WTC11 (cell line): ENCODE results near the gene FAM110A. TPM values are rescaled to one million over a fixed set of nuclear protein-coding genes. Genes with fewer than 3 reads are reported as not detected.

Experiments
- ATAC-seq: fragments of 200-7000 bp; cut with Tn5 transposase; 2 replicates; pipeline ENCODE4 v1.10.0; 2021; ENCODE audit warnings: mild to moderate bottlenecking, moderate library complexity
- CTCF ChIA-PET: fragments of 300-600 bp; sonication (Branson Sonifier 250); formaldehyde crosslinking; loops from one replicate; lab custom pipeline; 2021; ENCODE audit warnings: antibody characterized with exemption; lab: Charles Lee
- POLR2A ChIA-PET: fragments of 350-600 bp; sonication (Branson Sonifier 250); formaldehyde crosslinking; loops from one replicate; lab custom pipeline; 2021; ENCODE audit warnings: antibody characterized with exemption; lab: Charles Lee
- DNase-seq: peaks from one replicate; pipeline ENCODE4 v3.0.0; 2021; ENCODE audit warnings: low spot score
- H3K27ac Mint-ChIP-seq: 2 replicates; pipeline ENCODE4 v1.8.0; 2021; ENCODE audit warnings: mixed read lengths
- H3K27me3 Mint-ChIP-seq: 2 replicates; pipeline ENCODE4 v1.8.0; 2021; ENCODE audit warnings: low read depth, mild to moderate bottlenecking, moderate library complexity, mixed read lengths
- H3K36me3 Mint-ChIP-seq: 2 replicates; pipeline ENCODE4 v1.8.0; 2021; ENCODE audit warnings: mixed read lengths
- H3K4me1 Mint-ChIP-seq: 2 replicates; pipeline ENCODE4 v1.8.0; 2022; ENCODE audit warnings: mixed read lengths
- H3K4me3 Mint-ChIP-seq: 2 replicates; pipeline ENCODE4 v1.8.0; 2021; ENCODE audit warnings: mild to moderate bottlenecking, moderate library complexity, mixed read lengths
- H3K9me3 Mint-ChIP-seq: 2 replicates; pipeline ENCODE4 v1.8.0; 2021; ENCODE audit warnings: mixed read lengths
- CREB1 ChIP-seq: sonication (generic); formaldehyde crosslinking; IDR thresholded peaks from 2 replicates; pipeline ENCODE4 v1.8.0; 2023; ENCODE audit warnings: mild to moderate bottlenecking, missing genetic modification reagents
- FOXP1 ChIP-seq: sonication (generic); formaldehyde crosslinking; IDR thresholded peaks from 2 replicates; pipeline ENCODE4 v1.8.0; 2022; ENCODE audit warnings: missing genetic modification reagents, mild to moderate bottlenecking, moderate library complexity, borderline replicate concordance
- HMGA2 ChIP-seq: fragments of 250-450 bp; sonication (Bioruptor Pico); IDR thresholded peaks from 2 replicates; pipeline ENCODE4 v1.4.0; 2021; ENCODE audit warnings: mild to moderate bottlenecking, moderate library complexity
- IRF2 ChIP-seq: sonication (generic); formaldehyde crosslinking; IDR thresholded peaks from 2 replicates; pipeline ENCODE4 v1.8.0; 2022; ENCODE audit warnings: low read depth, missing genetic modification reagents, borderline replicate concordance
- NFATC4 ChIP-seq: fragments of 250-450 bp; sonication (Bioruptor Pico); IDR thresholded peaks from 2 replicates; pipeline ENCODE4 v1.9.0; 2021; ENCODE audit warnings: mild to moderate bottlenecking
- SMAD3 ChIP-seq: sonication (generic); formaldehyde crosslinking; IDR thresholded peaks from 2 replicates; pipeline ENCODE4 v1.8.0; 2022; ENCODE audit warnings: missing genetic modification reagents, mild to moderate bottlenecking, borderline replicate concordance
- ZNF121 ChIP-seq: sonication (generic); formaldehyde crosslinking; IDR thresholded peaks from 2 replicates; pipeline ENCODE4 v1.8.0; 2023; ENCODE audit warnings: missing genetic modification reagents
- ZNF138 ChIP-seq: sonication (generic); formaldehyde crosslinking; conservative IDR thresholded peaks from 2 replicates; pipeline ENCODE4 v1.8.1; 2022; ENCODE audit warnings: mild to moderate bottlenecking, moderate library complexity, missing genetic modification reagents
- ZNF317 ChIP-seq: sonication (generic); formaldehyde crosslinking; IDR thresholded peaks from 2 replicates; pipeline ENCODE4 v1.8.1; 2023; ENCODE audit warnings: low read depth, mild to moderate bottlenecking, moderate library complexity, missing genetic modification reagents, borderline replicate concordance
- ZNF671 ChIP-seq: fragments of 250-450 bp; sonication (Bioruptor Pico); IDR thresholded peaks from 2 replicates; pipeline ENCODE4 v1.8.0; 2021; ENCODE audit warnings: mild to moderate bottlenecking
- total RNA-seq: library from RNA; stranded (reverse); gene quantifications from 3 replicates; pipeline ENCODE4 v1.2.3, GENCODE V29; 2021
- TF ChIP-seq, protein P1 (sequence below): fragments of 250-450 bp; sonication (Bioruptor Pico); IDR thresholded peaks from 2 replicates; pipeline ENCODE4 v1.8.0; 2021; ENCODE audit warnings: mild to moderate bottlenecking
- TF ChIP-seq, protein P2 (sequence below): sonication (generic); formaldehyde crosslinking; IDR thresholded peaks from 2 replicates; pipeline ENCODE4 v1.8.0; 2022; ENCODE audit warnings: mild to moderate bottlenecking, missing genetic modification reagents
- TF ChIP-seq, protein P3 (sequence below): fragments of 250-450 bp; sonication (Bioruptor Pico); IDR thresholded peaks from 2 replicates; pipeline ENCODE4 v1.9.0; 2021; ENCODE audit warnings: mild to moderate bottlenecking, borderline replicate concordance
- TF ChIP-seq, protein P4 (sequence below): sonication (generic); formaldehyde crosslinking; IDR thresholded peaks from 2 replicates; pipeline ENCODE4 v1.8.1; 2023; ENCODE audit warnings: mild to moderate bottlenecking, missing genetic modification reagents, moderate library complexity
- TF ChIP-seq, protein P5 (sequence below): sonication (generic); formaldehyde crosslinking; IDR thresholded peaks from 2 replicates; pipeline ENCODE4 v1.8.0; 2022; ENCODE audit warnings: mild to moderate bottlenecking, missing genetic modification reagents
- TF ChIP-seq, protein P6 (sequence below): sonication (generic); formaldehyde crosslinking; IDR thresholded peaks from 2 replicates; pipeline ENCODE4 v1.8.1; 2023; ENCODE audit warnings: mild to moderate bottlenecking, moderate library complexity, missing genetic modification reagents
- TF ChIP-seq, protein P7 (sequence below): fragments of 250-450 bp; sonication (Bioruptor Pico); IDR thresholded peaks from 2 replicates; pipeline ENCODE4 v2.1.2; 2022; ENCODE audit warnings: mild to moderate bottlenecking, moderate library complexity

The FAM110A gene
- total RNA-seq, 1 experiment from 2014 or later = 18.8 TPM

DNA sequence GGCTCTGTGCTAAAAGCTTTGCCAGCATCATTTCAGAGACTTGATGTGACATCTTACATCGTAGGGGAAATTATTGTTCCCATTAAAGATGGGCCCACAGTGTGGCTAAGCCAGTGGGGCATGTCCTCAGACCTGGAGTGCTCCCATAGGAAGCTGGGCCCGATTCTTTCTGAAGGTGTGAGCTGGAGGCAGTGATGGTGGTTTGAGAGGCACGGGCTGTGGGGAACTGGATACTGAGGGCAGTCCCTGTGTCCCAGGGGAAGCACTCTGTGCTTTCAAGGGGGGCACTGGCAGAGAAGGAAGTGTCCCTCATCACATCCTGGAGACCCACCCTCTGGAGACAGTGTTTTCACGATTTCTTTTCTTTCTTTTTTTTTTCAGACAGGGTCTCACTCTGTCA, 8.6 kb upstream of the FAM110A start:
- DNase-seq (no peak), ATAC-seq (no peak)
- Mint-ChIP-seq H3K9me3 (no peaks in the 10 kb centered on the region), H3K4me1 (peaks cover 11% of the 10 kb centered on the region), H3K27me3 (no peaks in the 10 kb centered on the region; the same call in 1 of the 2 replicates), H3K36me3 (no peaks in the 10 kb centered on the region)
- POLR2A ChIA-PET = no interaction called here
- CTCF ChIA-PET = interaction anchor here (1.2 to 1.6 kb wide), 3 partner anchors 19 to 132 kb away, joined by 3 read pairs; no protein-coding TSS in a partner anchor
- no peak for TF ChIP-seq IRF2 (CRISPR knock-in tag)
- TF ChIP-seq, protein P1, sequence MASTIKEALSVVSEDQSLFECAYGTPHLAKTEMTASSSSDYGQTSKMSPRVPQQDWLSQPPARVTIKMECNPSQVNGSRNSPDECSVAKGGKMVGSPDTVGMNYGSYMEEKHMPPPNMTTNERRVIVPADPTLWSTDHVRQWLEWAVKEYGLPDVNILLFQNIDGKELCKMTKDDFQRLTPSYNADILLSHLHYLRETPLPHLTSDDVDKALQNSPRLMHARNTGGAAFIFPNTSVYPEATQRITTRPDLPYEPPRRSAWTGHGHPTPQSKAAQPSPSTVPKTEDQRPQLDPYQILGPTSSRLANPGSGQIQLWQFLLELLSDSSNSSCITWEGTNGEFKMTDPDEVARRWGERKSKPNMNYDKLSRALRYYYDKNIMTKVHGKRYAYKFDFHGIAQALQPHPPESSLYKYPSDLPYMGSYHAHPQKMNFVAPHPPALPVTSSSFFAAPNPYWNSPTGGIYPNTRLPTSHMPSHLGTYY (CRISPR knock-in tag) = no peak
- TF ChIP-seq NFATC4 = no peak
- no peak for TF ChIP-seq ZNF671 (CRISPR knock-in tag)
- TF ChIP-seq, protein P2, sequence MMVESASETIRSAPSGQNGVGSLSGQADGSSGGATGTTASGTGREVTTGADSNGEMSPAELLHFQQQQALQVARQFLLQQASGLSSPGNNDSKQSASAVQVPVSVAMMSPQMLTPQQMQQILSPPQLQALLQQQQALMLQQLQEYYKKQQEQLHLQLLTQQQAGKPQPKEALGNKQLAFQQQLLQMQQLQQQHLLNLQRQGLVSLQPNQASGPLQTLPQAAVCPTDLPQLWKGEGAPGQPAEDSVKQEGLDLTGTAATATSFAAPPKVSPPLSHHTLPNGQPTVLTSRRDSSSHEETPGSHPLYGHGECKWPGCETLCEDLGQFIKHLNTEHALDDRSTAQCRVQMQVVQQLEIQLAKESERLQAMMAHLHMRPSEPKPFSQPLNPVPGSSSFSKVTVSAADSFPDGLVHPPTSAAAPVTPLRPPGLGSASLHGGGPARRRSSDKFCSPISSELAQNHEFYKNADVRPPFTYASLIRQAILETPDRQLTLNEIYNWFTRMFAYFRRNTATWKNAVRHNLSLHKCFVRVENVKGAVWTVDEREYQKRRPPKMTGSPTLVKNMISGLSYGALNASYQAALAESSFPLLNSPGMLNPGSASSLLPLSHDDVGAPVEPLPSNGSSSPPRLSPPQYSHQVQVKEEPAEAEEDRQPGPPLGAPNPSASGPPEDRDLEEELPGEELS (CRISPR knock-in tag) = no peak
- TF ChIP-seq ZNF138 (CRISPR knock-in tag) = no peak
- TF ChIP-seq, protein P3, sequence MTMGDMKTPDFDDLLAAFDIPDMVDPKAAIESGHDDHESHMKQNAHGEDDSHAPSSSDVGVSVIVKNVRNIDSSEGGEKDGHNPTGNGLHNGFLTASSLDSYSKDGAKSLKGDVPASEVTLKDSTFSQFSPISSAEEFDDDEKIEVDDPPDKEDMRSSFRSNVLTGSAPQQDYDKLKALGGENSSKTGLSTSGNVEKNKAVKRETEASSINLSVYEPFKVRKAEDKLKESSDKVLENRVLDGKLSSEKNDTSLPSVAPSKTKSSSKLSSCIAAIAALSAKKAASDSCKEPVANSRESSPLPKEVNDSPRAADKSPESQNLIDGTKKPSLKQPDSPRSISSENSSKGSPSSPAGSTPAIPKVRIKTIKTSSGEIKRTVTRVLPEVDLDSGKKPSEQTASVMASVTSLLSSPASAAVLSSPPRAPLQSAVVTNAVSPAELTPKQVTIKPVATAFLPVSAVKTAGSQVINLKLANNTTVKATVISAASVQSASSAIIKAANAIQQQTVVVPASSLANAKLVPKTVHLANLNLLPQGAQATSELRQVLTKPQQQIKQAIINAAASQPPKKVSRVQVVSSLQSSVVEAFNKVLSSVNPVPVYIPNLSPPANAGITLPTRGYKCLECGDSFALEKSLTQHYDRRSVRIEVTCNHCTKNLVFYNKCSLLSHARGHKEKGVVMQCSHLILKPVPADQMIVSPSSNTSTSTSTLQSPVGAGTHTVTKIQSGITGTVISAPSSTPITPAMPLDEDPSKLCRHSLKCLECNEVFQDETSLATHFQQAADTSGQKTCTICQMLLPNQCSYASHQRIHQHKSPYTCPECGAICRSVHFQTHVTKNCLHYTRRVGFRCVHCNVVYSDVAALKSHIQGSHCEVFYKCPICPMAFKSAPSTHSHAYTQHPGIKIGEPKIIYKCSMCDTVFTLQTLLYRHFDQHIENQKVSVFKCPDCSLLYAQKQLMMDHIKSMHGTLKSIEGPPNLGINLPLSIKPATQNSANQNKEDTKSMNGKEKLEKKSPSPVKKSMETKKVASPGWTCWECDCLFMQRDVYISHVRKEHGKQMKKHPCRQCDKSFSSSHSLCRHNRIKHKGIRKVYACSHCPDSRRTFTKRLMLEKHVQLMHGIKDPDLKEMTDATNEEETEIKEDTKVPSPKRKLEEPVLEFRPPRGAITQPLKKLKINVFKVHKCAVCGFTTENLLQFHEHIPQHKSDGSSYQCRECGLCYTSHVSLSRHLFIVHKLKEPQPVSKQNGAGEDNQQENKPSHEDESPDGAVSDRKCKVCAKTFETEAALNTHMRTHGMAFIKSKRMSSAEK (CRISPR knock-in tag) = no peak
- TF ChIP-seq, protein P4, sequence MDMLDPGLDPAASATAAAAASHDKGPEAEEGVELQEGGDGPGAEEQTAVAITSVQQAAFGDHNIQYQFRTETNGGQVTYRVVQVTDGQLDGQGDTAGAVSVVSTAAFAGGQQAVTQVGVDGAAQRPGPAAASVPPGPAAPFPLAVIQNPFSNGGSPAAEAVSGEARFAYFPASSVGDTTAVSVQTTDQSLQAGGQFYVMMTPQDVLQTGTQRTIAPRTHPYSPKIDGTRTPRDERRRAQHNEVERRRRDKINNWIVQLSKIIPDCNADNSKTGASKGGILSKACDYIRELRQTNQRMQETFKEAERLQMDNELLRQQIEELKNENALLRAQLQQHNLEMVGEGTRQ (CRISPR knock-in tag) = no peak
- TF ChIP-seq, protein P5, sequence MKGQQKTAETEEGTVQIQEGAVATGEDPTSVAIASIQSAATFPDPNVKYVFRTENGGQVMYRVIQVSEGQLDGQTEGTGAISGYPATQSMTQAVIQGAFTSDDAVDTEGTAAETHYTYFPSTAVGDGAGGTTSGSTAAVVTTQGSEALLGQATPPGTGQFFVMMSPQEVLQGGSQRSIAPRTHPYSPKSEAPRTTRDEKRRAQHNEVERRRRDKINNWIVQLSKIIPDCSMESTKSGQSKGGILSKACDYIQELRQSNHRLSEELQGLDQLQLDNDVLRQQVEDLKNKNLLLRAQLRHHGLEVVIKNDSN (CRISPR knock-in tag) = no peak
- no peak for TF ChIP-seq ZNF121 (CRISPR knock-in tag)
- TF ChIP-seq SMAD3 (CRISPR knock-in tag) = no peak
- TF ChIP-seq HMGA2 (CRISPR knock-in tag) = no peak
- TF ChIP-seq, protein P6, sequence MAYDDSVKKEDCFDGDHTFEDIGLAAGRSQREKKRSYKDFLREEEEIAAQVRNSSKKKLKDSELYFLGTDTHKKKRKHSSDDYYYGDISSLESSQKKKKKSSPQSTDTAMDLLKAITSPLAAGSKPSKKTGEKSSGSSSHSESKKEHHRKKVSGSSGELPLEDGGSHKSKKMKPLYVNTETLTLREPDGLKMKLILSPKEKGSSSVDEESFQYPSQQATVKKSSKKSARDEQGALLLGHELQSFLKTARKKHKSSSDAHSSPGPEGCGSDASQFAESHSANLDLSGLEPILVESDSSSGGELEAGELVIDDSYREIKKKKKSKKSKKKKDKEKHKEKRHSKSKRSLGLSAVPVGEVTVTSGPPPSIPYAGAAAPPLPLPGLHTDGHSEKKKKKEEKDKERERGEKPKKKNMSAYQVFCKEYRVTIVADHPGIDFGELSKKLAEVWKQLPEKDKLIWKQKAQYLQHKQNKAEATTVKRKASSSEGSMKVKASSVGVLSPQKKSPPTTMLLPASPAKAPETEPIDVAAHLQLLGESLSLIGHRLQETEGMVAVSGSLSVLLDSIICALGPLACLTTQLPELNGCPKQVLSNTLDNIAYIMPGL (CRISPR knock-in tag) = no peak
- TF ChIP-seq ZNF317 = no peak
- TF ChIP-seq CREB1 = no peak
- TF ChIP-seq FOXP1 (CRISPR knock-in tag) = no peak
- TF ChIP-seq, protein P7, sequence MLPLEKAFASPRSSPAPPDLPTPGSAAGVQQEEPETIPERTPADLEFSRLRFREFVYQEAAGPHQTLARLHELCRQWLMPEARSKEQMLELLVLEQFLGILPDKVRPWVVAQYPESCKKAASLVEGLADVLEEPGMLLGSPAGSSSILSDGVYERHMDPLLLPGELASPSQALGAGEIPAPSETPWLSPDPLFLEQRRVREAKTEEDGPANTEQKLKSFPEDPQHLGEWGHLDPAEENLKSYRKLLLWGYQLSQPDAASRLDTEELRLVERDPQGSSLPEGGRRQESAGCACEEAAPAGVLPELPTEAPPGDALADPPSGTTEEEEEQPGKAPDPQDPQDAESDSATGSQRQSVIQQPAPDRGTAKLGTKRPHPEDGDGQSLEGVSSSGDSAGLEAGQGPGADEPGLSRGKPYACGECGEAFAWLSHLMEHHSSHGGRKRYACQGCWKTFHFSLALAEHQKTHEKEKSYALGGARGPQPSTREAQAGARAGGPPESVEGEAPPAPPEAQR (CRISPR knock-in tag) = no peak
- TF ChIP-seq, all 79 proteins: peak for 0
- Mint-ChIP-seq H3K27ac (no peak overlapping the region), H3K4me3 (no peak overlapping the region)
